ENCODE data around the gene GRB10.
"Not testable (repeated sequence)": the region's sequence is repeated elsewhere in the genome, so short reads cannot be mapped to it uniquely, and the experiment has no call there.

Gene GRB10

DNA sequence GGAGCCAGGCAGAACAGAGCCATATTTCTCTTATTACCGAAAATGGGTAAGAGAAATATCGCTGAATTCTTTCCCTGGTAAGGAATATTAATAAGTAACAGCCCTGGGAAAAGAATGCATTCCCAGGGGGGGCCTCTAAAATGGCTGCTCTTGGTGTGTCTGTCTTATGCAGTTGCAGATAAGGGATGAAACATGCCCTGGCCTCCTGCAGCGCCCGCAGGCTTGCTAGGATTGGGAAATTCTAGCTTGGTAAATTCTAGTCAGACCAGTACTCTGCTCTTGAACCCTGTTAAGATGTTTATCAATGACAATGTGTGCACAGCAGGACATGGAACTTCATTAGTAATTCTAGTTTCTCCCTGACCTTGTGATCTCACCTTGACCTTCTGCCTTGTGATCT lies 199.4 kb downstream of the GRB10 start:
- not testable (repeated sequence) for H2AFZ ChIP-seq (ENCODE audit: low read depth, low read length); H3K9me3 ChIP-seq (ENCODE audit: control insufficient read depth, low read length); H3K4me1 ChIP-seq (ENCODE audit: control insufficient read depth, insufficient read depth, low read depth, low read length); H3K27ac ChIP-seq (ENCODE audit: low read length, poor library complexity, severe bottlenecking); H3K4me3 ChIP-seq (ENCODE audit: insufficient read depth in 1 of 2, low read depth in 1 of 2, low read length in 2 of 2); H2BK5ac ChIP-seq (ENCODE audit: low read depth, low read length, poor library complexity, severe bottlenecking); H2BK15ac ChIP-seq (ENCODE audit: low read depth, poor library complexity, severe bottlenecking); H3K4ac ChIP-seq (ENCODE audit: low read depth in 1 of 2, low read length in 2 of 2); DNase-seq; H3K4me2 ChIP-seq (ENCODE audit: low read length, poor library complexity, severe bottlenecking); H2BK12ac ChIP-seq (ENCODE audit: low read length in 2 of 2); H3K9ac ChIP-seq (ENCODE audit: low read length); H2BK120ac ChIP-seq (ENCODE audit: low read depth, low read length); H4K8ac ChIP-seq (ENCODE audit: low read length); H3K18ac ChIP-seq (ENCODE audit: low read depth in 1 of 2, low read length in 2 of 2); H3K23ac ChIP-seq (ENCODE audit: low read length in 2 of 2); H2AK5ac ChIP-seq (ENCODE audit: low read length, severe bottlenecking); H3K27me3 ChIP-seq (ENCODE audit: control insufficient read depth in 1 of 2, insufficient read depth in 1 of 2, low read length in 2 of 2); H3K79me1 ChIP-seq (replicated peaks; ENCODE audit: low read length, poor library complexity, severe bottlenecking); H4K91ac ChIP-seq (ENCODE audit: low read length); H3K14ac ChIP-seq (ENCODE audit: low read length in 2 of 2); H3K36me3 ChIP-seq (ENCODE audit: control insufficient read depth in 1 of 2, insufficient read depth in 2 of 2, low read depth in 1 of 2, low read length in 2 of 2)
- 99% methylated on average over 4 of the region's 4 CpGs for WGBS

DNA sequence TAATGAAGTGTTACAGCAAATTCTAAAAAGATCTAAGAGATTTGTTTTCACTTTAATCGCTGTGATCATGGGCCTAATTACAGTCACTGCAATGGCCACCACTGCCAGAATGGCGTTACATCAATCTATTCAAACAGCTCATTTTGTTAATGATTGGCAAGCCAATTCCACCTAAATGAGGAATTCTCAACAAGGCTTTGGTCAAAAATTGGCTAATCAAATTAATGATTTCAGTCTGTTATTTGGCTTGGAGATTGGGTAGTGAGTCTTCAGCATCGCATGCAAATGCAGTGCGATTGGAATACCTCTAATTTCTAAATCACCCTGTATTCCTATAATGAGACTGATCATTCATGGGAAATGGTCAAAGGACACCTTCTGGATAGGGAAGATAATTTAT lies 200.4 kb downstream of the GRB10 start:
- H2BK15ac ChIP-seq (ENCODE audit: low read depth, poor library complexity, severe bottlenecking); H3K14ac ChIP-seq (ENCODE audit: low read length in 2 of 2); H2BK120ac ChIP-seq (ENCODE audit: low read depth, low read length); H3K4me3 ChIP-seq (ENCODE audit: insufficient read depth in 1 of 2, low read depth in 1 of 2, low read length in 2 of 2); H2BK12ac ChIP-seq (ENCODE audit: low read length in 2 of 2); H3K18ac ChIP-seq (ENCODE audit: low read depth in 1 of 2, low read length in 2 of 2); H3K9me3 ChIP-seq (ENCODE audit: control insufficient read depth, low read length); H3K27me3 ChIP-seq (ENCODE audit: control insufficient read depth in 1 of 2, insufficient read depth in 1 of 2, low read length in 2 of 2); H4K8ac ChIP-seq (ENCODE audit: low read length); H3K27ac ChIP-seq (ENCODE audit: low read length, poor library complexity, severe bottlenecking); H3K36me3 ChIP-seq (ENCODE audit: control insufficient read depth in 1 of 2, insufficient read depth in 2 of 2, low read depth in 1 of 2, low read length in 2 of 2); H3K9ac ChIP-seq (ENCODE audit: low read length); DNase-seq; H3K23ac ChIP-seq (ENCODE audit: low read length in 2 of 2); H3K4me2 ChIP-seq (ENCODE audit: low read length, poor library complexity, severe bottlenecking); H3K4ac ChIP-seq (ENCODE audit: low read depth in 1 of 2, low read length in 2 of 2); H3K4me1 ChIP-seq (ENCODE audit: control insufficient read depth, insufficient read depth, low read depth, low read length); H2BK5ac ChIP-seq (ENCODE audit: low read depth, low read length, poor library complexity, severe bottlenecking); H2AFZ ChIP-seq (ENCODE audit: low read depth, low read length); H3K79me1 ChIP-seq (replicated peaks; ENCODE audit: low read length, poor library complexity, severe bottlenecking); H4K91ac ChIP-seq (ENCODE audit: low read length); H2AK5ac ChIP-seq (ENCODE audit: low read length, severe bottlenecking): not testable (repeated sequence)
- WGBS: 84% methylated on average over 2 of the region's 4 CpGs

DNA sequence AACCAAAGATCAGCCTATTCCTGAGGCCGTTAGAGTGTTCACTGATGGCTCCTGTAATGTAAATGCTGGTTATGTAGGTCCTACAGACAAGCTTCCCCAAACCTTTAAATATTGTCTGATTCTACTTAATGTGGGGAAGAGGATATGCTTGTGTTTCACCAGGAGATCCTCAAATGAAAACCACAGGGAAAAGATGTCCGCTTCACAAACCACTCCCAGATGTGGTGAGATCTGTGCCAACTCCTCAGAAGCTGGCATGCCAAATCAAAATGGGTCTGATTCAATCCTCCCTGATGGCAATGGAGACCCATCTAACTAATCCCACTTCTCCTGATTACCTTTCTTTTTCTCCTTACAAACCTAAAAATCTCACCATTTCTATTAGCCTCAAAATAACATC lies 202.0 kb downstream of the GRB10 start:
- 96% methylated on average over 2 of the region's 2 CpGs for WGBS
- not testable (repeated sequence) for H2BK15ac ChIP-seq (ENCODE audit: low read depth, poor library complexity, severe bottlenecking); H4K8ac ChIP-seq (ENCODE audit: low read length); H3K27me3 ChIP-seq (ENCODE audit: control insufficient read depth in 1 of 2, insufficient read depth in 1 of 2, low read length in 2 of 2); H3K14ac ChIP-seq (ENCODE audit: low read length in 2 of 2); H3K23ac ChIP-seq (ENCODE audit: low read length in 2 of 2); H2BK12ac ChIP-seq (ENCODE audit: low read length in 2 of 2); H3K18ac ChIP-seq (ENCODE audit: low read depth in 1 of 2, low read length in 2 of 2); H2AFZ ChIP-seq (ENCODE audit: low read depth, low read length); H2BK120ac ChIP-seq (ENCODE audit: low read depth, low read length); H3K4me2 ChIP-seq (ENCODE audit: low read length, poor library complexity, severe bottlenecking); DNase-seq; H3K9me3 ChIP-seq (ENCODE audit: control insufficient read depth, low read length); H4K91ac ChIP-seq (ENCODE audit: low read length); H2BK5ac ChIP-seq (ENCODE audit: low read depth, low read length, poor library complexity, severe bottlenecking); H3K36me3 ChIP-seq (ENCODE audit: control insufficient read depth in 1 of 2, insufficient read depth in 2 of 2, low read depth in 1 of 2, low read length in 2 of 2); H3K4ac ChIP-seq (ENCODE audit: low read depth in 1 of 2, low read length in 2 of 2); H3K4me1 ChIP-seq (ENCODE audit: control insufficient read depth, insufficient read depth, low read depth, low read length); H3K79me1 ChIP-seq (replicated peaks; ENCODE audit: low read length, poor library complexity, severe bottlenecking); H3K9ac ChIP-seq (ENCODE audit: low read length); H3K4me3 ChIP-seq (ENCODE audit: insufficient read depth in 1 of 2, low read depth in 1 of 2, low read length in 2 of 2); H2AK5ac ChIP-seq (ENCODE audit: low read length, severe bottlenecking); H3K27ac ChIP-seq (ENCODE audit: low read length, poor library complexity, severe bottlenecking)

DNA sequence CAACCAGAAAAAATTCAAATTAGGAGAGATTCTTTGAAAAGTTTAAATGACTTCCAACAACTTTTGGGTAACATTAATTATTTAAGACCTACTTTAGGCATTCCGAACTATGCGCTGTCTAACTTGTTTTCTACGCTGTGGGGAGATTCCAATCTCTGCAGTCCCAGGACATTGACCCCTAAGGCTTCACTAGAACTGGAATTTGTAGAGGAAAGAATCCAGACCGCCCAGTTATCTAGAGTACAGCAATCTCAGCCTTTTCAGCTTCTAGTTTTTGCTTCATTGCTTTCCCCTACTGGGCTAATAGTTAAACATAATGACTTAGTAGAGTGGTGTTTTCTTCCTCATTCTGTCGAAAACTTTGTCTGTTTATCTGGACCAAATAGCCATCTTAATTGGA lies 202.6 kb downstream of the GRB10 start:
- Histone ChIP-seq H2BK120ac (ENCODE audit: low read depth, low read length) (no peak overlapping the region), H3K4me3 (ENCODE audit: insufficient read depth in 1 of 2, low read depth in 1 of 2, low read length in 2 of 2) (no peak overlapping the region), H4K91ac (ENCODE audit: low read length) (no peak overlapping the region), H2AFZ (ENCODE audit: low read depth, low read length) (no peak overlapping the region), H3K18ac (ENCODE audit: low read depth in 1 of 2, low read length in 2 of 2) (no peak overlapping the region), H2BK5ac (ENCODE audit: low read depth, low read length, poor library complexity, severe bottlenecking) (no peak overlapping the region), H3K4me2 (ENCODE audit: low read length, poor library complexity, severe bottlenecking) (no peak overlapping the region), H2BK12ac (ENCODE audit: low read length in 2 of 2) (no peak overlapping the region), H4K8ac (ENCODE audit: low read length) (no peak overlapping the region), H3K36me3 (ENCODE audit: control insufficient read depth in 1 of 2, insufficient read depth in 2 of 2, low read depth in 1 of 2, low read length in 2 of 2) (no peaks in the 10 kb centered on the region), H2AK5ac (ENCODE audit: low read length, severe bottlenecking) (no peak overlapping the region), H3K4ac (ENCODE audit: low read depth in 1 of 2, low read length in 2 of 2) (no peak overlapping the region), H3K23ac (ENCODE audit: low read length in 2 of 2) (no peak overlapping the region), H3K14ac (ENCODE audit: low read length in 2 of 2) (no peak overlapping the region), H3K4me1 (ENCODE audit: control insufficient read depth, insufficient read depth, low read depth, low read length) (no peaks in the 10 kb centered on the region), H3K79me1 (replicated peaks; ENCODE audit: low read length, poor library complexity, severe bottlenecking) (no peaks in the 10 kb centered on the region), H3K27ac (ENCODE audit: low read length, poor library complexity, severe bottlenecking) (no peak overlapping the region), H3K9me3 (ENCODE audit: control insufficient read depth, low read length) (peaks cover 10% of the 10 kb centered on the region), H3K9ac (ENCODE audit: low read length) (no peak overlapping the region), H2BK15ac (ENCODE audit: low read depth, poor library complexity, severe bottlenecking) (no peak overlapping the region), H3K27me3 (ENCODE audit: control insufficient read depth in 1 of 2, insufficient read depth in 1 of 2, low read length in 2 of 2) (no peaks in the 10 kb centered on the region)
- no peak for DNase-seq
- WGBS: 65% methylated on average over 4 of the region's 5 CpGs

Data from mesenchymal stem cell (in vitro differentiated cells and primary cell).